SK-N-SH treated with all-trans-retinoic acid at 6 μM for 48 hours (cell line): ENCODE data around the gene CNTN1.

ENCODE experiments used
- ARNTL ChIP-seq: fragments of 450-650 bp; formaldehyde crosslinking; IDR thresholded peaks from 2 replicates; pipeline ENCODE4 v1.5.0; 2020; ENCODE audit warnings: low read depth, mild to moderate bottlenecking, moderate library complexity, borderline replicate concordance
- CREB5 ChIP-seq: fragments of 250-450 bp; sonication (Bioruptor Pico); IDR thresholded peaks from 2 replicates; pipeline ENCODE4 v1.5.1; 2020; ENCODE audit warnings: low read depth, mild to moderate bottlenecking, moderate library complexity
- CSDC2 ChIP-seq: fragments of 250-450 bp; sonication (Bioruptor Pico); IDR thresholded peaks from 2 replicates; pipeline ENCODE4 v1.5.0; 2020; ENCODE audit warnings: mild to moderate bottlenecking, moderate library complexity
- CSRNP3 ChIP-seq: fragments of 250-450 bp; sonication (Bioruptor Pico); IDR thresholded peaks from 2 replicates; pipeline ENCODE4 v1.5.1; 2021; ENCODE audit warnings: mild to moderate bottlenecking, moderate library complexity
- PPARA ChIP-seq: fragments of 250-450 bp; sonication (Bioruptor Pico); IDR thresholded peaks from 2 replicates; pipeline ENCODE4 v1.5.0; 2020; ENCODE audit warnings: mild to moderate bottlenecking, borderline replicate concordance
- RARB ChIP-seq: fragments of 250-450 bp; sonication (Bioruptor Pico); IDR thresholded peaks from 2 replicates; pipeline ENCODE4 v1.8.0; 2021; ENCODE audit warnings: mild to moderate bottlenecking, moderate library complexity
- TOX ChIP-seq: fragments of 250-450 bp; sonication (Bioruptor Pico); IDR thresholded peaks from 2 replicates; pipeline ENCODE4 v1.8.0; 2021; ENCODE audit warnings: mild to moderate bottlenecking, moderate library complexity, borderline replicate concordance
- TSHZ2 ChIP-seq: fragments of 250-450 bp; sonication (Bioruptor Pico); IDR thresholded peaks from 2 replicates; pipeline ENCODE4 v1.5.0; 2020; ENCODE audit warnings: mild to moderate bottlenecking, moderate library complexity
- ZFP3 ChIP-seq: fragments of 250-450 bp; sonication (Bioruptor Pico); IDR thresholded peaks from 2 replicates; pipeline ENCODE4 v1.5.0; 2020; ENCODE audit warnings: mild to moderate bottlenecking, moderate library complexity
- ZNF565 ChIP-seq: fragments of 450-650 bp; formaldehyde crosslinking; conservative IDR thresholded peaks from 2 replicates; pipeline ENCODE4 v1.5.0; 2020; ENCODE audit warnings: low read depth, mild to moderate bottlenecking, moderate library complexity

- no peak for TF ChIP-seq TSHZ2
- TF ChIP-seq CREB5 (CRISPR knock-in tag): no peak
- no peak for TF ChIP-seq ARNTL (CRISPR knock-in tag)
- TF ChIP-seq ZNF565: no peak
- TF ChIP-seq CSDC2 (CRISPR knock-in tag): no peak
- no peak for TF ChIP-seq ZFP3 (CRISPR knock-in tag)
- TF ChIP-seq PPARA: no peak
- no peak for TF ChIP-seq CSRNP3 (CRISPR knock-in tag)
- no peak for TF ChIP-seq TOX
- no peak for TF ChIP-seq RARB (CRISPR knock-in tag)
Observed at GRCh38 chr12:40971911-40972310, 279.7 kb downstream of the CNTN1 start.
